ENCODE results near the gene SCML1. TPM values are rescaled to one million over a fixed set of nuclear protein-coding genes. Genes with fewer than 3 reads are reported as not detected.

The SCML1 gene
- total RNA-seq, 1 experiment from 2014 or later = 13.0 TPM

DNA sequence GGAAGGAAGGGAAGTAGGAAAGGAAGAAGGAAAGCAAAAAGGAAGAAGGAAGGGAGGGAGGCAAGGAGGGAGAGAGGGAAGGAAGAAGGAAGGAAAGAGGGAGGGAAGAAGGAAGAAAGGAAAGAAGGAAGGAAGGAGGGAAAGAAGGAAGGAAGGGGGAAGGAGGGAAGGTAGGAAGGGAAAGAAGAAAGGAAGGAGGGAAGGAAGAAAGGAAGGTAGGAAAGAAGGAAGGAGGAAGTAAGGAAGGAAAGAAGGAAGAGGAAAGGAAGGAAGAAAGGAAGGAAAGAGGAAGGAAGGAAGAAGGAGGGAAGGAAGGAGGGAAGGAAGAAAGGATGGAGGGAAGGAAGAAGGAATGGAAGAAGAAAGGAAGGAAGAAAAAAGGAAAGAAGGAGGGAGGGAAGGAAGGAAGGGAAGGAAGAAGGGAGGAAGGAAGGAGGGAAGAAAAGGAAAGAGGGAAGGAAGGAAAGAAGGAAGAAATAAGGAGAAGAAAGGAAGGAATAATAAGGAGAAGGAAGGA lies 18.6 kb upstream of the SCML1 start:
- H3K4me1 ChIP-seq (ENCODE audit: insufficient read depth, low read length, poor library complexity, severe bottlenecking) = no peaks in the 10 kb centered on the region
- TF ChIP-seq CTCF (conservative IDR thresholded peaks at IDR 0.05; ENCODE audit: low read depth, low read length) = no peak
- TF ChIP-seq EZH2 (IDR thresholded peaks at IDR 0.05; ENCODE audit: borderline replicate concordance, low read depth, low read length, poor library complexity, severe bottlenecking) = no peak
- BruUV-seq (replicated peaks) = no TSS peak
- no peak overlapping the region for H3K27ac ChIP-seq (ENCODE audit: low read depth, low read length, poor library complexity, severe bottlenecking)
- DNase-seq (ENCODE audit: low spot score) = no peak
- no peaks in the 10 kb centered on the region for H3K9me3 ChIP-seq (ENCODE audit: low read depth, low read length, poor library complexity, severe bottlenecking)
- CTCF ChIA-PET = no interaction called here
- no peaks in the 10 kb centered on the region for H3K36me3 ChIP-seq (ENCODE audit: insufficient read depth, low read length, poor library complexity, severe bottlenecking)
- intact Hi-C loops (cut with micrococcal nuclease; ENCODE audit: unreplicated experiment) = no loop called here
- H3K27me3 ChIP-seq (replicated peaks; ENCODE audit: insufficient read depth, low read depth, low read length, poor library complexity) = peaks cover 30% of the 10 kb centered on the region
- POLR2A ChIA-PET (ENCODE audit: low non-redundant PET) = no interaction called here
- H3K4me3 ChIP-seq (ENCODE audit: low read depth, low read length, poor library complexity, severe bottlenecking) = no peak overlapping the region

- TF ChIP-seq EZH2 (IDR thresholded peaks at IDR 0.05; ENCODE audit: borderline replicate concordance, low read depth, low read length, poor library complexity, severe bottlenecking) (no peak), CTCF (conservative IDR thresholded peaks at IDR 0.05; ENCODE audit: low read depth, low read length) (no peak)
- CTCF ChIA-PET = interaction anchor here (0.6 kb wide), 1 partner anchor 476 kb away, joined by 4 read pairs; no protein-coding TSS in a partner anchor
- H3K9me3 ChIP-seq (ENCODE audit: low read depth, low read length, poor library complexity, severe bottlenecking) = no peaks in the 10 kb centered on the region
- peaks cover 40% of the 10 kb centered on the region for H3K27me3 ChIP-seq (replicated peaks; ENCODE audit: insufficient read depth, low read depth, low read length, poor library complexity)
- no TSS peak for BruUV-seq (replicated peaks)
- intact Hi-C loops (cut with micrococcal nuclease; ENCODE audit: unreplicated experiment) = no loop called here
- H3K27ac ChIP-seq (ENCODE audit: low read depth, low read length, poor library complexity, severe bottlenecking) = no peak overlapping the region
- no peak overlapping the region for H3K4me3 ChIP-seq (ENCODE audit: low read depth, low read length, poor library complexity, severe bottlenecking)
- POLR2A ChIA-PET (ENCODE audit: low non-redundant PET) = no interaction called here
- no peaks in the 10 kb centered on the region for H3K36me3 ChIP-seq (ENCODE audit: insufficient read depth, low read length, poor library complexity, severe bottlenecking)
- no peaks in the 10 kb centered on the region for H3K4me1 ChIP-seq (ENCODE audit: insufficient read depth, low read length, poor library complexity, severe bottlenecking)
- DNase-seq (ENCODE audit: low spot score) = no peak
These were observed 17.6 kb upstream of the SCML1 start for GRCh38 chrX:17719711-17720110.

DNA sequence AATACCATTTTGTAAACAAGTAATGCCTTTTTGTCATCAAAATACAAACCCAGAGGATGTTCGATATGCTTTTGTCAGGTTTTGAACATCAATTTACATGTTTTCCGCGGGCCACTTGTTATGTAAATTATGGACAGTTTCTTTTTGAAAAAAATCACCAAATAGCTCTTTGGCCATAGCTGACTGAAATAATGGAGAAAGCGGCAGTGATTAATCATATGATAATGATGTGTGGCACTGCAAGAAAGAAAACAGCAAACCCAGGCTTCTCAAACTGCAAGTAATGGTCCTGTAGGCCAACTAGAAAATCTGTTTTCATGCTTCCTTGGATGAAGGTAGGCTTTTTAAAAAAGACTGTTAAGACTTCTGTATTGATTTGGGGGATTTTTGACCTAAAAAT lies 15.6 kb upstream of the SCML1 start:
- Histone ChIP-seq H3K4me3 (ENCODE audit: low read depth, low read length, poor library complexity, severe bottlenecking) (no peak overlapping the region), H3K4me1 (ENCODE audit: insufficient read depth, low read length, poor library complexity, severe bottlenecking) (no peaks in the 10 kb centered on the region), H3K9me3 (ENCODE audit: low read depth, low read length, poor library complexity, severe bottlenecking) (no peaks in the 10 kb centered on the region), H3K27ac (ENCODE audit: low read depth, low read length, poor library complexity, severe bottlenecking) (no peak overlapping the region), H3K27me3 (replicated peaks; ENCODE audit: insufficient read depth, low read depth, low read length, poor library complexity) (peaks cover 44% of the 10 kb centered on the region), H3K36me3 (ENCODE audit: insufficient read depth, low read length, poor library complexity, severe bottlenecking) (no peaks in the 10 kb centered on the region)
- TF ChIP-seq EZH2 (IDR thresholded peaks at IDR 0.05; ENCODE audit: borderline replicate concordance, low read depth, low read length, poor library complexity, severe bottlenecking) (no peak), CTCF (conservative IDR thresholded peaks at IDR 0.05; ENCODE audit: low read depth, low read length) (no peak)
- intact Hi-C loops (cut with micrococcal nuclease; ENCODE audit: unreplicated experiment) = no loop called here
- CTCF ChIA-PET = no interaction called here
- DNase-seq (ENCODE audit: low spot score) = no peak
- POLR2A ChIA-PET (ENCODE audit: low non-redundant PET) = no interaction called here
- BruUV-seq (replicated peaks) = no TSS peak
